ENCODE data around the gene SH3RF3. TPM values are rescaled to one million over a fixed set of nuclear protein-coding genes. Genes with fewer than 3 reads are reported as not detected.
A peak's percentile ranks its signal among the peaks of the same experiment; 100 is the strongest.

The SH3RF3 gene
- total and polyA plus RNA-seq, 5 donors from 2014 or later: 0.16 to 1.6 (median 0.76) TPM

DNA sequence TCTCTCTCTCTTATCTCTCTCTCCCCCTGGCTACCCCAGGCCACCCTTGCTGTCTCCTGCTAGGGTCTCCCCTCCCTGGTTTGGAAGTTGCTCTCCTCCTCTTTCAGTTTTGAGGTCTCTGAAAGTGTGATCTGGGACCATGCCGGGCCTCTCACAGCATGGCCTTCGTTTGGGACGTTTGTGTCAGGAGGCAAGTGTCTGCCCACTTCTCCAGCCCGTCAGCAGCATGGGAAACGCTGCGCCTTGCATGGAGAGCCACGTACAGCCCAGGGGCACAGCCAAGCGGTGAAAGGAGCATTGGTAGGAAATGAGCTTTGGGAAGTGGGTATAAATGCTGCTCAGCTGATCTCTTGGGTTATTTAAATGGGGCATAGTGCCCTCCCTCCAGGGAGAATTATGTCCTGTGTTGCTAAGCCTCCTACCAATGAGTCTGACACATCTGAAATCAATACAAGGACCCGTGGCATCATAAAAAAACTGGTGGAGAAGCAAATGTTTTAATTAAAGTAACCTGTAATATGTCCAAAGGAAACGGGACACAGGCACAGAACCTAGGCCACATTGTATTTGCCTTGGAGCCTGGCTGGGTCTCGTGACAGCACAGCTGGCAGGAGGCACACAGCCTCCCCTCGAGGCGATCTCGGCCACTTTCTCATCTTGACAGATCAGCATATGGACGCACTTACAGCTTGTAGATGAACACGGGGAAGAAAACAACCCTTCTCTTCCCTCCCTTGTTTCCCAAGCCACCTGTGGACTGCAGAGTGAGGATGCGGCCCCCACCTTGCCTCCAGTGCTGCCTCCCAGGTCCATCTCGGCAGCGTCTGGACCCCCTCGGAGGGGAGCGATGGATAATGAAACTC is 72.7 kb downstream of the SH3RF3 start:
- Histone ChIP-seq H3K9me3 (ENCODE audit: control insufficient read depth in 2 of 2, low read length in 2 of 2) (no peaks in the 10 kb centered on the region), H3K4me3 (ENCODE audit: low read depth, low read length) (no peak overlapping the region), H3K4me1 (ENCODE audit: control insufficient read depth, insufficient read depth, low read length, poor library complexity, severe bottlenecking) (no peaks in the 10 kb centered on the region), H3K27ac (ENCODE audit: insufficient read depth, low read length, poor library complexity, severe bottlenecking) (no peak overlapping the region), H3K27me3 (ENCODE audit: control insufficient read depth, insufficient read depth, low read length) (no peaks in the 10 kb centered on the region), H3K36me3 (ENCODE audit: control insufficient read depth, insufficient read depth, low read length) (no peaks in the 10 kb centered on the region)
- DNase-seq (no peak), ATAC-seq (ENCODE audit: low read depth in 2 of 2) (no peak)
- H3K9me3 Mint-ChIP-seq: no peaks in the 10 kb centered on the region
- H3K4me1 Mint-ChIP-seq: peaks cover 0 to 23% (median 5%) of the 10 kb centered on the region in 4 donors
- H3K4me3 Mint-ChIP-seq: no peak overlapping the region
- no peaks in the 10 kb centered on the region for H3K36me3 Mint-ChIP-seq
- peaks cover 17% of the 10 kb centered on the region for H3K27me3 Mint-ChIP-seq
- peak overlapping the region in 1 of 3 donors; percentile 19 for H3K27ac Mint-ChIP-seq

DNA sequence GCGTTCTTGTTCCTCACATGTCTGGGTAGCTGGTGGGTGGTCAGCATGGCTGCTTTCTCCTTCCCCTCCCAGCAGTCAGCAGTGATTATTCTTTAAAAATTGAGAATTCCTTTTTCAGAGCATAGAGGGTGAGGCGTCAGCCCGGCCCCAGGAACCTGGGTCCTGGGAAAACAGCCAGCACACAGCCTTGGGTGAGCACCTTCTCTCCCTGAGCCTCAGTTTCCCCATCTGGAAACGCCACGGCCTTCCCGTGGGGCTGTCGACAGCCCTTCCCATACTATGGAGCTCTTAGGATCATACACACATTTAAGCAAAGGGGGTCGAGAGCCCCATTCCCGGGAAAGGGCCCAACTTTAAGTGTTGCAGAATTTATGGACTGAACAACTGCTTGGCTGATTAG is 73.5 kb downstream of the SH3RF3 start:
- ATAC-seq (ENCODE audit: low read depth in 2 of 2): no peak

DNA sequence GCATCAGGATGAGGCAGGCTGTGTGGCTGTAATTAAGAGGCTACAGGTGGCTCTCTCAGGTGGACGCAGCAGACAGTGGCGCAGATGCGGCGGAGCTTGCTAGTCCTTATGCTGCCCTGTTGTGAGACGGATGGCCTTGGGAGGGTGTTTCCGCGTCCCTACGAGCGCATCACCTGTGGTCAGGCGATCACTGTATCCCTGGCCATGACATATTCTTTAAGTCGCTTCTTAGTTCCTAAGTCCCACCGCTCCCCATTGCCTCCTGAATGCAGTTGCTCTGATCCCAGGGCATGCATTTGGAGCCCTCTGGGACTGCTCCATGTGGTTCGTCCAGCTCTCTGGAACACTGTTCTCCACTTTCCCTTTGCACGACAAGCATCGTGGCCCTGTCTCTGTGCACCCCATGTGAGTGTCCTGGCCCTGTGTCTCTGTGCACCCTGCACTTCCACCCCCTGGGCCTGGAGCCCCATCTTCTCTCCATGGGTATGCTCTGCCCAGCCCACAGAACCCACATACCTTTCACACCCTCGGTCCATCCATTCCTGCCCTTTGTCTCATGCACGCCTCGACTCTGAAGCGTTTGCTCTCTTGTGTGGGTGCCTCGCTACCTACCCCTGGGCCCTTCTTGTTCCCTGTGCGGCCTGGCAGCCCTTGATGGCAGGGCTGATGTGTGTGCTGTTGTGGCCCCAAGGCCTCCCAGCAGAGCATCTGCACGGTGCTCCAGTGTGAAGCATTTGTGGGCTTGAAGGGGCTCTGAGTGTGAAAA is 74.4 kb downstream of the SH3RF3 start:
- Histone ChIP-seq H3K36me3 (ENCODE audit: control insufficient read depth, insufficient read depth, low read length) (no peaks in the 10 kb centered on the region), H3K4me3 (ENCODE audit: low read depth, low read length) (no peak overlapping the region), H3K4me1 (ENCODE audit: control insufficient read depth, insufficient read depth, low read length, poor library complexity, severe bottlenecking) (no peaks in the 10 kb centered on the region), H3K27ac (ENCODE audit: insufficient read depth, low read length, poor library complexity, severe bottlenecking) (no peak overlapping the region), H3K27me3 (ENCODE audit: control insufficient read depth, insufficient read depth, low read length) (peaks cover 2% of the 10 kb centered on the region), H3K9me3 (ENCODE audit: control insufficient read depth in 2 of 2, low read length in 2 of 2) (no peaks in the 10 kb centered on the region)
- H3K27me3 Mint-ChIP-seq: peaks cover 16% of the 10 kb centered on the region
- no peaks in the 10 kb centered on the region for H3K9me3 Mint-ChIP-seq
- H3K4me3 Mint-ChIP-seq: no peak overlapping the region
- ATAC-seq (ENCODE audit: low read depth in 2 of 2) (no peak), DNase-seq (no peak)
- H3K36me3 Mint-ChIP-seq: no peaks in the 10 kb centered on the region
- H3K4me1 Mint-ChIP-seq: peaks cover 0 to 23% (median 11%) of the 10 kb centered on the region in 4 donors
- H3K27ac Mint-ChIP-seq: no peak overlapping the region

More for the DNA sequence above, 73.5 kb downstream of the SH3RF3 start:
- no peak for DNase-seq
- Histone ChIP-seq H3K27ac (ENCODE audit: insufficient read depth, low read length, poor library complexity, severe bottlenecking) (no peak overlapping the region), H3K9me3 (ENCODE audit: control insufficient read depth in 2 of 2, low read length in 2 of 2) (no peaks in the 10 kb centered on the region), H3K4me1 (ENCODE audit: control insufficient read depth, insufficient read depth, low read length, poor library complexity, severe bottlenecking) (no peaks in the 10 kb centered on the region), H3K36me3 (ENCODE audit: control insufficient read depth, insufficient read depth, low read length) (no peaks in the 10 kb centered on the region), H3K27me3 (ENCODE audit: control insufficient read depth, insufficient read depth, low read length) (no peaks in the 10 kb centered on the region), H3K4me3 (ENCODE audit: low read depth, low read length) (no peak overlapping the region)
- Mint-ChIP-seq H3K4me1 (peaks cover 0 to 24% (median 11%) of the 10 kb centered on the region in 4 donors), H3K9me3 (no peaks in the 10 kb centered on the region), H3K36me3 (no peaks in the 10 kb centered on the region), H3K27ac (no peak overlapping the region), H3K4me3 (no peak overlapping the region), H3K27me3 (peaks cover 16% of the 10 kb centered on the region)

DNA sequence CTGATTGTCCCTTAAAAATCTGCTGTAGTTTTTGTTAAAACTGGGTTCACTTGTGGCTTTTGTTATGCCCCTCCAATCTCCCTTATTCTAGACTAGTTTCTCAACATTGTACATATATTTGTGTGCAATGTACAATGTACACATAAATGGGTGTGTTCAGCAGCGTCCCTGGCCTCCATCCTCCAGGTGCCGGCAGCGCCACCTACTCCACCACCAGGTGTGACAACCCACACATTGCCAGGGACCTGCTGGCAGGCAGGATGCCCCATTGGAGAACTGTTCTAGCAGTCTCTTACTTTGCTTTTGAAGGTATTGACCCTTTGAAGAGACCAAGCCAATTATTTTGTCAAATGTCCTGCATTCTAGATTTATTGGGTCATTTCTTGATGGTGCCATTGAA is 75.4 kb downstream of the SH3RF3 start:
- no peak overlapping the region for H3K4me3 ChIP-seq (ENCODE audit: low read depth, low read length)
- no peak overlapping the region for H3K27ac Mint-ChIP-seq
- H3K4me1 Mint-ChIP-seq: peaks cover 0 to 25% (median 11%) of the 10 kb centered on the region in 4 donors
- no peak overlapping the region for H3K27ac ChIP-seq (ENCODE audit: insufficient read depth, low read length, poor library complexity, severe bottlenecking)
- H3K4me1 ChIP-seq (ENCODE audit: control insufficient read depth, insufficient read depth, low read length, poor library complexity, severe bottlenecking): no peaks in the 10 kb centered on the region
- no peaks in the 10 kb centered on the region for H3K36me3 Mint-ChIP-seq
- DNase-seq: no peak
- ATAC-seq (ENCODE audit: low read depth in 2 of 2): no peak
- H3K9me3 Mint-ChIP-seq: no peaks in the 10 kb centered on the region
- H3K9me3 ChIP-seq (ENCODE audit: control insufficient read depth in 2 of 2, low read length in 2 of 2): no peaks in the 10 kb centered on the region
- H3K36me3 ChIP-seq (ENCODE audit: control insufficient read depth, insufficient read depth, low read length): no peaks in the 10 kb centered on the region
- peaks cover 2% of the 10 kb centered on the region for H3K27me3 ChIP-seq (ENCODE audit: control insufficient read depth, insufficient read depth, low read length)
- H3K27me3 Mint-ChIP-seq: peaks cover 19% of the 10 kb centered on the region
- H3K4me3 Mint-ChIP-seq: no peak overlapping the region

DNA sequence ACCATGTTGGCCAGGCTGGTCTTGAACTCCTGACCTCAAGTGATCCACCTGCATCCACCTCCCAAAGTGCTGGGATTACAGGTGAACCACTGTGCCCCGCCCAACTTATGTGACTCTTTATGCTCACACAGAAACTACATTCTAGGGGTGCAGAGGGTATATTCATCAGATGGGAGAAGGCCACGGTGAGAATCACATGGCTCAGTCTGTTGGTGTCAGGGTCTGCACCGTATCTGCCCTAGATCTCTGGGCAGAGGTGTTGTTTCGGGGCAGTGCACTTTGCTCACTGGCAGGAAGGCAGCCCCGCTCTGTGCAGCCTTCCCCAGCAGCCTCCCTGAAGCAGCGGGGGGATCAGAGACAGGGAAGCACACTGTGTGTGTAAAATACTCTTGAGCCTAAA is 76.4 kb downstream of the SH3RF3 start:
- H3K36me3 ChIP-seq (ENCODE audit: control insufficient read depth, insufficient read depth, low read length): no peaks in the 10 kb centered on the region
- DNase-seq (no peak), ATAC-seq (ENCODE audit: low read depth in 2 of 2) (no peak)
- H3K27me3 Mint-ChIP-seq: peaks cover 27% of the 10 kb centered on the region
- no peaks in the 10 kb centered on the region for H3K9me3 Mint-ChIP-seq
- H3K4me1 Mint-ChIP-seq: peaks cover 0 to 25% (median 13%) of the 10 kb centered on the region in 4 donors
- H3K27ac Mint-ChIP-seq: no peak overlapping the region
- H3K4me3 ChIP-seq (ENCODE audit: low read depth, low read length): no peak overlapping the region
- no peaks in the 10 kb centered on the region for H3K4me1 ChIP-seq (ENCODE audit: control insufficient read depth, insufficient read depth, low read length, poor library complexity, severe bottlenecking)
- H3K9me3 ChIP-seq (ENCODE audit: control insufficient read depth in 2 of 2, low read length in 2 of 2): no peaks in the 10 kb centered on the region
- H3K27me3 ChIP-seq (ENCODE audit: control insufficient read depth, insufficient read depth, low read length): peaks cover 4% of the 10 kb centered on the region
- H3K36me3 Mint-ChIP-seq: no peaks in the 10 kb centered on the region
- no peak overlapping the region for H3K4me3 Mint-ChIP-seq
- H3K27ac ChIP-seq (ENCODE audit: insufficient read depth, low read length, poor library complexity, severe bottlenecking): no peak overlapping the region

DNA sequence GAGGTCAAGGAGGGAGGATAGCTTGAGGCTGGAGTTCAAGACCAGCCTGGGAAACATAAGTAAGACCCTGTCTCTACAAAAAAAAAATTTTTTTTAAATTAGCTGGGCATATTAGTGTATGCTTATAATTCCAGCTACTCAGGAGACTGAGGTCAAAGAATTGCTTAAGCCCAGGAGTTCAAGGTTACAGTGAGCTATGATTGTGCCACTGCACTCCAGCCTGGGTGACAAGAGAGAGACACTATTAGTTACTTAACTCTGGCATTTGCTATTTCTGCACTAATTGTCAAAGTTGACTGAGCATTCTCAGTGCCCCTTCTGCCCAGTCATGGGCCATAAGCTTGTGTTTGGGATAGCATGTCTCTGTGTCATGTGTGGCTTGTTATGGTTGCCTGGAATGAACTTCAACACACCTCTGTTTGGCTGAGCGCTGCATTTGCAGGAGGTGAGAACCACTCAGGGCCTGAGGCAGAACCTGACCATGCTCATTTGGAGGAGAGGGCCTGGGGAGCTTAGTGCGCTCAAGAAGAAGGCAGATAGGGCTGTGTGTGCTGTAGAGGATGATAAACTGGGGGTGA is 77.7 kb downstream of the SH3RF3 start:
- Mint-ChIP-seq H3K9me3 (no peaks in the 10 kb centered on the region), H3K27me3 (peaks cover 37% of the 10 kb centered on the region), H3K4me3 (no peak overlapping the region), H3K27ac (no peak overlapping the region), H3K36me3 (no peaks in the 10 kb centered on the region), H3K4me1 (peaks cover 6 to 32% (median 16%) of the 10 kb centered on the region in 4 donors)
- ATAC-seq (ENCODE audit: low read depth in 2 of 2) (no peak), DNase-seq (no peak)
- Histone ChIP-seq H3K27me3 (ENCODE audit: control insufficient read depth, insufficient read depth, low read length) (peaks cover 4% of the 10 kb centered on the region), H3K9me3 (ENCODE audit: control insufficient read depth in 2 of 2, low read length in 2 of 2) (no peaks in the 10 kb centered on the region), H3K36me3 (ENCODE audit: control insufficient read depth, insufficient read depth, low read length) (no peaks in the 10 kb centered on the region), H3K4me1 (ENCODE audit: control insufficient read depth, insufficient read depth, low read length, poor library complexity, severe bottlenecking) (no peaks in the 10 kb centered on the region), H3K4me3 (ENCODE audit: low read depth, low read length) (no peak overlapping the region), H3K27ac (ENCODE audit: insufficient read depth, low read length, poor library complexity, severe bottlenecking) (no peak overlapping the region)

DNA sequence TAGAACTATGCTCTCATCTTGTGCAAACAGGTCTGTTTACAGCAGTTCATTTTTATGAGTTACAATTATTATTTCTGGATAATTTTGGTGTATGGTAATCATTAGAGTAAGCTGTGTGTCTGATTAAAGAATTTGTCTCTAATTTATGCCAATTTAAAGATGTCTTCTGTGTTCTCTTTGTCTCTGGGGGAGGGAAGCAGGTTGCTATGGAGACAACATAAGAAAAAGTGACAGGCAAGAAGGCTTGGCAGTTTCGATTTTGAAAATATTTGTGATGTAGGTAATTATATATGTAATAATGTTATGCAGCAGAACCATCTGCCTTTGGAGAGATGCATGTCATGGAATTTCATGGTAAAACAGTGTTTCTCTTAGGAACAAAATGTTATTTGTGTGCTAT is 78.2 kb downstream of the SH3RF3 start:
- H3K27ac ChIP-seq (ENCODE audit: insufficient read depth, low read length, poor library complexity, severe bottlenecking): no peak overlapping the region
- Mint-ChIP-seq H3K9me3 (no peaks in the 10 kb centered on the region), H3K27ac (no peak overlapping the region), H3K36me3 (no peaks in the 10 kb centered on the region), H3K4me3 (no peak overlapping the region), H3K4me1 (peaks cover 6 to 35% (median 18%) of the 10 kb centered on the region in 4 donors), H3K27me3 (peaks cover 41% of the 10 kb centered on the region)
- no peak overlapping the region for H3K4me3 ChIP-seq (ENCODE audit: low read depth, low read length)
- H3K9me3 ChIP-seq (ENCODE audit: control insufficient read depth in 2 of 2, low read length in 2 of 2): no peaks in the 10 kb centered on the region
- H3K4me1 ChIP-seq (ENCODE audit: control insufficient read depth, insufficient read depth, low read length, poor library complexity, severe bottlenecking): no peaks in the 10 kb centered on the region
- DNase-seq: no peak
- no peak for ATAC-seq (ENCODE audit: low read depth in 2 of 2)
- H3K36me3 ChIP-seq (ENCODE audit: control insufficient read depth, insufficient read depth, low read length): no peaks in the 10 kb centered on the region
- H3K27me3 ChIP-seq (ENCODE audit: control insufficient read depth, insufficient read depth, low read length): peaks cover 4% of the 10 kb centered on the region
